ENCODE measurements around the gene HDAC8.
"Not testable (repeated sequence)": the region's sequence is repeated elsewhere in the genome, so short reads cannot be mapped to it uniquely, and the experiment has no call there.

Gene HDAC8

DNA sequence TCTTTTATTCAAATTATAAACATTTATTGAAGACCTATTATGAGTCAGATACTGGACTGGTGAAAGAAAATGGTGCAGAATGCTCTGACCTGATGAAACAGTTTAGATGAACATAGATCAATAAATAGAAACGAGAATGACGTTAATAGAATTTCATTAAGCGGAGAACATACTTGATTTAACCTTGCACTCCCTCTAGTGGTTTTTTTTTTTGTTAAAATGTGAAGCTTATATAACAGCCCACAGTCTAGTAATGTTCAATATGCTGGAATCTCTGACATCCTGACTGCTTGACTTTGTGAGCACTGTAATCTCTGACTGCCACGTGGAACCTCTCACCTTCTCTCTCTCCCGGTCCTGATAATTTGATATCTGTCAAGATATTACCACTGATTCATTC lies 32.3 kb downstream of the HDAC8 start:
- intact Hi-C loops (cut with DNase I), result no loop called here
- DNase-seq, result no peak

DNA sequence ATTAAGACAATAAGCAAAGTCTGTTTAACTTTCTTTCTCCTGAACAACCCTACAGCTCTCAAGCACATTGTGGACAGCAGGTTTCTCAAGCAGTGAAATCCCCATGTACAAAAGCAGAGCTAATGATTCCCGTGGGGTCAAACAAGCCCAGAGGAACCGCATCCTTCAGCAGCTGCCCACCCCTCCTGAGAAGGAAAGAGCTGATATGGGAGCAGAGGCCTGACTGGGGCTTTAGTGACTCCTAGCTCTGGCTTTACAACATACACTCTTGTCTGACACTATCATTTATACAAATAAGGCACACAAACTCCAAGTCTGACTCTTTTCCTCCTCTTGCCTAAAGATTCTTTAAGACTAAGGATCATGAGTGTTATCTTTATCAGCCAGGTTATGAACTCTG lies 32.8 kb downstream of the HDAC8 start:
- no peak for DNase-seq
- intact Hi-C loops (cut with DNase I), result loop anchor here (10.0 kb wide), 1 partner anchor 275 kb away; no protein-coding TSS in a partner anchor

DNA sequence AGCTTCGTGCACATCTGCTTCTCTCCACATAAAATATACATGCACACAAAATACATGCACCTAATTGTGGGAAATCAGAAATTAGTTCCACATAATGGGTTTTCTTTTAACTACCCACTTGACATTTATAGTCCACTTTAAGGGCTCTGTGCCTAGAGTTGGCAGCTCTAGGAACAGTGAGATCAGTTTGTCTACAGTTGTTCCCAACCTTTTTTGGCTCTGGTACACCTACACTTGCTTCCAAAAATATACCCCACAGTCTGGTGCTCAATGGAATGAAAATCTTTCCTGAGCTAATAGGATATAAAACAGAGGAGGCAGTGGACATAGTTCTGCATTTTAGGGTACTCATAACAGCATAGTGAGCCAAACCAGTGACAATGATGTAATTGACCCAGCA lies 36.1 kb downstream of the HDAC8 start:
- intact Hi-C loops (cut with DNase I), result loop anchor here (10.0 kb wide), 1 partner anchor 272 kb away; no protein-coding TSS in a partner anchor
- peak in 1 of 42 donors; percentile 43 for DNase-seq

DNA sequence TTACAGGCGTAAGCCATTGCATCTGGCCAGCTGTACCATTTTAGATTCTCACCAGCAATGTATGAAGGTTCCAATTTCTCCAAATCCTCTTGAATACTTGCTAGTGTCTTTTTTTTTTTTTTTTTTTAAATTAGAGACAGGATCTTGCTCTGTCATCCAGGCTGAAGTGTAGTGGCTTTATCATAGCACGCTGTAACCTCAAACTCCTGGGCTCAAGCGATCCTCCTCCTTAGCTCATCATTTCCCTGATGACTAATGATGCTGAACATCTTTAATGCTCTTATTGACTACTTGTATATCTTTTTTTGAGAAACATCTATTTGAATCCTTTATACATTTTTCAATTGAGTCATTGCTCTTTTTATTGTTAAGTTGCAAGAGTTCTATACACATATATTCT lies 40.3 kb downstream of the HDAC8 start:
- intact Hi-C loops (cut with DNase I), result loop anchor here (10.0 kb wide), 1 partner anchor 268 kb away; no protein-coding TSS in a partner anchor
- DNase-seq, result no peak

DNA sequence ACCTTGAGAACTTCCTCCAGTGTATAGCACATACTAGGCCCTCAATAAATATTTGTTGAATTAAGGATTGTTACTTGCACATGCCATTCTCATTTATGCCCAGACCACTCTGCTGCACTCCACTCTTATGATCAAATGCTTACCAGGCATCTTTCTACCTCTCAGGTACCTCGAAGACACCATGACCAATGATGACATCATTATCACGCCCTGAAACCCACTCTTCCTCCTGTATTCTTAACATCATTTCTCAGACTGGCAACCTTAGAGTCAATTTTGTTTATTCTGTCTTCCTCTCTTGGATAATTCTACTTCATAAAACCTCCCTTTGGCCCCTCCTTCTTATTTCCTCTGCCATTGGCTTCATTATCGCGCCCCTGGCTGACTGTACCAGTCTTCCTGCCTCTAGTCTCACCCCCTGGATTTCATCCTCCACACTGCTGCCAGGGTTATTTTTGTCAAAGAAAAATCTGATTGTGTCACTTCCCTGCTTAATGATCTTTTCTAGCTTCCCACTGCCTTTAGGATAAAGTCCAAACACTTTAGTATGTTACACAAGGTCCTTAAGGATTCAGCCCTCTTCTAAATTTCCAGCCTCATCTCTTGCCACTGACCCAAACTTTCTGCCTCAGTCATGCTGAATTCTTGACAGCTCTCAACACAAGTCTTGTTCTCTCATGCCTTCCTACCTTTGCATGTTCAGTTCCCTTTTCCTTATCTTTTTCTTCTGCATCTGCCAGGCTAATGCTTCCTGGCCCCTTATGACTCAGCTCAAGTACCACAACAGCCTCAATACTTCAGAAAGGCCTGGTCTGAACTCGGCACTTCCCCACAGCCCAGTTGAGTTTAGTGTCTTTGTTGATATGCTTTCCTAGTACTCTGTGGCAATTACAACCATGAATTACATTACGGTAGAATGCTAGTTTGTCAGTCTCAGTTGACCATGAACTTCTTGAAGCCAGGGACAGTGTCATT lies 45.8 kb downstream of the HDAC8 start:
- DNase-seq, result peak in 6 of 42 donors; percentile 8 to 41 (median 17)
- intact Hi-C loops (cut with DNase I), result no loop called here

DNA sequence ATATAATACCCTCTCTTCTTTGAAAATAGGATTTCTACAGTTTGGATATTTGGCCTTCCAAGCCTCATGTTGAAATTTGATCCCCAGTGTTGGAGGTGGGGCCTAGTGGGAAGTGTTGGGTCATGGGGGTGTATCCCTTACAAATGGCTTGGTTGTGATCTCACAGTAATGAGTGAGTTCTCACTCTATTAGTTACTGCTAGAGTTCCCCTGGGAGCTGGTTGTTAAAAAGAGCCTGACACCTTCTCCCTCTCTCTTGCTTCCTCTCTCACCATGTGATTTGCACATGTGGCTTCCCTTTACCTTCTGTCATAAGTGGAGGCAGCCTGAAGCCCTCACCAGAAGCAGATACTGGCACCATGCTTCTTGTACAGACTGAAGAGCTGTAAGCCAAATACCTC lies 73.9 kb downstream of the HDAC8 start:
- DNase-seq, result no peak
- intact Hi-C loops (cut with DNase I), result no loop called here

DNA sequence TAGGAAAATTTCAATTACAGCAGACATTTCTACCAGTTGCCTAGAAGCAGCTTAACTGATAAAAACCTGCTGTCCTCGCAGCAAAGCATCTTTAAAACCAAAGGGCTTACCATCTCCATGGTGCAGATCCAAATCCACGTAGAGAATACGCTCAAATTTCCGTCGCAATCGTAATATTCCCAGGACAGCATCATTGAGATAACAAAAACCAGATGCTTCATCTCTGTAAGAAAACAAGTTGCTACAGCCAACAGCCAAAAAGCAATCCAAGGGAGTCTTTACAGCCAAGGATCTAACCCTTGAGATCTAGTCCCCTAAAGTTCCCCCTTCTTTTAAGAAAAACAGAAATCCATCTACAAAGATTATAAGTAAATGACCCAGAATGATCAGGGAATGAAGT lies 77.6 kb downstream of the HDAC8 start:
- no peak for DNase-seq

DNA sequence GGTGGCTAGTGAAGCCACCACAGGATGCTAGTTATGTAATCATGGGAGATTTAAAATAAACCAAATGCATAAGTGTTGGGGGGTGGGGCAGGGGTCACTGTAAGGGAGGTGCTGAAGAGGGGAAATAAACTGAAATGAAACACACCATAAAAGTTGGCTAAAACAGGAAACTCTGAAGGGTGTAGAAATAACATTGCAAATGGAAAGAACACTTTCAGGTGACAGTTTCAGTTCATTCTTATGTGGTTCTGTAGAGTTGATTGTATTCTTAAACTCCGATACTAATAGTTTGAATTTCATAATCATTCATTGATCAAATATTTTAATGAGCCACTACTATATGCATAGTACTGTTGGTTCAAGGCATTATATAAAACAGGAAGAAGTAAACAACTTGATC lies 80.1 kb downstream of the HDAC8 start:
- intact Hi-C loops (cut with DNase I), result no loop called here
- no peak for DNase-seq

More for the DNA sequence above, 77.6 kb downstream of the HDAC8 start:
- intact Hi-C loops (cut with DNase I), result no loop called here

DNA sequence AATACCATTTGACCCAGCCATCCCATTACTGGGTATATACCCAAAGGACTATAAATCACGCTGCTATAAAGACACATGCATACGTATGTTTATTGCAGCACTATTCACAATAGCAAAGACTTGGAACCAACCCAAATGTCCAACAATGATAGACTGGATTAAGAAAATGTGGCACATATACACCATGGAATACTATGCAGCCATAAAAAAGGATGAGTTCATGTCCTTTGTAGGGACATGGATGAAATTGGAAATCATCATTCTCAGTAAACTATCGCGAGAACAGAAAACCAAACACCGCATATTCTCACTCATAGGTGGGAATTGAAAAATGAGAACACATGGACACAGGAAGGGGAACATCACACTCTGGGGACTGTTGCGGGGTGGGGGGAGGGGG lies 82.4 kb downstream of the HDAC8 start:
- DNase-seq; intact Hi-C loops (cut with DNase I): not testable (repeated sequence)

DNA sequence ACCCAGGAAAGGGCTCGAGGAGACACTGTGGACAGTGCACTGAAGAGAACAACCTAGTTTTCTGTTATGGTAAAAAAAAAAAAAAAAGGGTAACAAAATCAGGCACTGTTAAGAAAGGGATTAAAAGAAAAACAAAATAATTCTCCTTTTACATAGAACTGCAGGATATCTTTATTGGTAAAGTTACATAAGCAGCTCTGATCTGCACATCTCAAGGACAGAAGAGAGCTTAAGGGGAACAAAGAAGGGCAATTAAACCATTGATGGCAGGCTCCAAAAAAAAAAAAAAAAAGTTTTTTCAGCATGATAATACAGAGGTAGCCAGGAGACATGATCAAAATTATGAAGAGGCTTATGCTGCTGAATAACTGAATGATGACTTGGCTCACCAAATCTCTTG lies 85.0 kb downstream of the HDAC8 start:
- intact Hi-C loops (cut with DNase I), result no loop called here
- DNase-seq, result no peak

DNA sequence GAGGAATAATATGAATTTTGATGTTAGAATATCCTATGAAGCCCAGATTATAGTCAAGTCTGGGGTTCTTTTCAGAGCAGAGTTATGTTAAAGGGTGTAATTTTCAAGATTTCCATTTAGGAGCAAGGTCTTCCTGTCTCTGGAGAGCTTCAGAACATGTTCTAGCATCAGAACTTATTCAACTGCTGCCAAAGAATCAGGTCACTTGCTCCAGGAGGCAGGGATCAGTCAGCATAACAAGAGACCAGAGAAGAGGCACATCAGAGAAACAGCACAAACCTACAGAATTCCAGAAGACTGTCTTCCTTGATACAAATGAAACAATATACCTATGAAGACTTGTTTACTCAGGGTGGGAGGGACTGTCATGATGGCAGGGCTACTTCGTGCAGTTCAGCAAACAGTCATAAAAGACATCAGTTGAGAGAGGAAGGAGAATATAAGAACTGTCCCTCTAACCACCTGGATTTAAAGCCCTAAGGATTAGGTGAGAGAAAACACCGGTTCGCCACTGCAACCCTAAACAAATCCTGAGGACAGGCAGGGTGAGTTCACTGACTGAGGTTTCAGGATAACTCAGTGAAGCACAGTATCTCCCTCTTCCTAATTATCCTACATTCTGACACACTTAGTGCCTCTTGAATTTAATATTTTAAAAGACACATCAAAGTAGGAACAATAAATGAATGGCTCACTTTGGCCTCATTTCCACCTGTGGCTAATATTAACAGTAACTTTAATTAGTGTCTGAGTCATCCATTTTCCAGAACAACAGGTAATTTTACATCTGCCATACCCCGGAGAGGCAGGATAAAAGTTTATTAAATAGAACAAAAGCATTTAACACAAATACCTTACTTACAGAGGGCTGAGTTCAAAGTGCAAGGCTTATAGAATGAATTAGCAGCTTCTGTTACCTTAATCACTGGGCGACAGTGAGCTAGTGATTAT lies 93.0 kb downstream of the HDAC8 start:
- intact Hi-C loops (cut with DNase I), result no loop called here

DNA sequence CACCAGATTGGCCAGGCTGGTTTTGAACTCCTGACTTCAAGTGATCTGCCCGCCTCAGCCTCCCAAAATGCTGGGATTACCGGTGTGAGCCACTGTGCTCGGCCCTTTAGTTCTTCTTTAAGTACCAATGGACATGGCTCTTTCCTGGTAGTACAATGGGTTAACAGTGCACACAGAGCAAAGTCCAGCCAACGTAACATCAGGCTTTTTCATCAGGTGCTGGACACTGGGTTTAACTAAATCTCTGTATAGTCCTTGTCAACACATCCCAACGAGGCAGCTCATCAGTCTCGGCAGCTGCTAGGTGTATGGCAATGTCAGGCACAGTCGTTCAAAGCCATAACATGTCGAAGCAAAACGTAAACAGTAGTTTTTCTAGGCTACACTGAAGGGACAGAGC lies 93.8 kb downstream of the HDAC8 start:
- intact Hi-C loops (cut with DNase I), result no loop called here

More for the DNA sequence above, 93.0 kb downstream of the HDAC8 start:
- DNase-seq, result no peak

DNA sequence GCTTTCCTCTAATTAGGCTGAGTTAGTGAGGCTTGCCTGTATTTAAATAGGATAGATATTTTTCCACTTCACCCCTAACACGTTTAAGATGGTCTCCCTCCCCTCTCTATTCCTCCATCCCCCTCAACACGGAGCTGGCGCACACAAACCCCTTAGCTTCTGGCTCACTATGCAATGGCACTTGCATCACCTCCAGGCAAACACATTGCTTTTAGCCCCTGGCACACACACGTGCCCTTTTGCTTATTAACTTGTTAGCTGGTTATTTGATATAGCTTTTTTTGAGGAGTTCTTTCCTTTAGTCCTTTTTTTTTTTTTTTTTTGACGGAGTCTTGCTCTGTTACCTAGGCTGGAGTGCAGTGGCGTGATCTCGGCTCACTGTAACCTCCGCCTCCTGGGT lies 94.3 kb downstream of the HDAC8 start:
- intact Hi-C loops (cut with DNase I), result no loop called here
- no peak for DNase-seq

More for the DNA sequence above, 93.8 kb downstream of the HDAC8 start:
- no peak for DNase-seq

DNA sequence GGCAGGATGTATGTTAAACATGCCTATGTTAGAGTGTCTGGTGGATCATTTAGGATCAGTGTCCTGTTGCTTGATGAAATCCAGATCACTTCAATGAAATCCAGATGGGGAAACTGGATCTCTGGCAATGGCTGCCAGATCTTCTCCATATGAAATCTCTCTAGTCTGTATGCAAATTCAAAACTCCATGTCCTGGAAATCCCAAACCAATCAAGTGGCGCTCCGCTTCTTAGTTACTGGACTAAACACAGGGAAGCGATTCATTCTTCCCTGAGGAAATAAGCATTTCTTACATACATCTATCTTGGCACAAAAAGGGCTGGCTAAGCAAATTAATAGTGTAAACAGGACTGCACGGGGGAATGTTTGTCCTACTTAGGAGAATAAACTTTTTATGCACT lies 94.9 kb downstream of the HDAC8 start:
- intact Hi-C loops (cut with DNase I), result no loop called here

DNA sequence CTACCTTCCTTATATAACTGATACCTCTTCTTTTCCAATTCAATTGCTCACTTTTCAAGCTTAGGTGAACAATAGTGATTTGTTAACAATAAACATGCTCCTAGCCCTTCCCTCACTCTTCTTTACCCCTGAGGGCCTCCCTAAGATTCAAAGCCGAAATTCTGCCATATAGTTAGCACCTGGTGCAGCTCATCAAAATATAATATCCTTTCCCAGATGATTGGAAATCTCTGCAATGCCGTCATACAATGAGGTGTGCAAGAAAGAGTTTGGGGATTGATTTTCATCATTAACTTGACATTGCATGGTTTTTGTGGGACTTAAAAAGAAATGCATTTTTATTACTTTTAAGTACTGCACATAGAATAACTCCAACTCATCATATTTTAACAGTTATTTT lies 95.3 kb downstream of the HDAC8 start:
- intact Hi-C loops (cut with DNase I), result no loop called here
- no peak for DNase-seq

More for the DNA sequence above, 94.9 kb downstream of the HDAC8 start:
- no peak for DNase-seq

DNA sequence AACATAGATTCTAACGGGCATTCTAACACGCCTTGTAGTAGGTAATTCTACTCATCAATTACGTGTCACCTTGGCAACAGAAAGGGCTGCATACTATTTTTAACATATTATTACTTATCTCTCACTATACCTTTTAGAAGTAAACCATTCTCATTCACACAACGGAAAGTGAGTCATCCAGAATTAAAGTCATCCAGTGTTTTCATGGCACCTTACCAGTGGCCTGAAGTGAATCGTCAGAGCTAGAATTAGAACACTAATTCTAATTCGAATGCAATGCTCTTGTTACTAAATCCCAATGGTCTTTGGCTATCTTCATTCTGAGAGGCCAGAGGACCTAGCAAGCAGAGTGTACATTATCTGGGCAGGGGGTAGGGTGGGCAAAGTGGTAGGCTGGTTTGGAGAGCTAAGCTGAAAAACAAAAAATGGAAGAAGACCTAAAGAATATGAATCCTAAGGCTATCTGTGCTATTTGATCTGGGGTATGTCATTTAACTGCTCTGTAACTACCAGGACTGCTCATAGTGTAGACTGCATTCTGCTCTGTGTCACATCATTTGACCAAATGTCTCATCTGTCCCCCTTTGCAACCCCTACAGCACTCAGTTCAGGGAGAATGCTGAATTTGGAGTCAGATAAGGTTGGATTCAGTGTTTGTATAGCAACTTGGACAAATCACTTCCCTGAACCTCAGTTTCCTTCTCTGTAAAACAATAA lies 96.5 kb downstream of the HDAC8 start:
- intact Hi-C loops (cut with DNase I), result no loop called here
- no peak for DNase-seq

DNA sequence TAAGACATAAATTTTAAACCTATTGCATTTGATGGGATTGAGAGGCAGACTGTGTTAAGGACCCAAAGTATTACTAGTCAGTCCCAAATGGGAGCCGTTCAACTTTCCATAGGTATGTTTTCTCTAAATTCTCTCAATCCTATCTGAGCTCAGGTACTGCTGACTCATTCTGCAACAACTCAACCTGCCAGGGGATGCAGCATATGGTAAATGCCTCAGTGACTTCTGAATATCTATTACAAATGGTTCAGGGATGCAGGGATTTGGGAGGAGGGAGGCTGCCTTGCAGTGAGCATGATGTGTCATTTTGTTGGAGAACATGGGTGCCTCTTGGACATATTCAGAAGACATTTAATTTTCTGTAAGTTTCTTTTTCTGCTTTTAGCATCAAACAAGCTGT lies 97.3 kb downstream of the HDAC8 start:
- intact Hi-C loops (cut with DNase I), result no loop called here
- DNase-seq, result no peak

DNA sequence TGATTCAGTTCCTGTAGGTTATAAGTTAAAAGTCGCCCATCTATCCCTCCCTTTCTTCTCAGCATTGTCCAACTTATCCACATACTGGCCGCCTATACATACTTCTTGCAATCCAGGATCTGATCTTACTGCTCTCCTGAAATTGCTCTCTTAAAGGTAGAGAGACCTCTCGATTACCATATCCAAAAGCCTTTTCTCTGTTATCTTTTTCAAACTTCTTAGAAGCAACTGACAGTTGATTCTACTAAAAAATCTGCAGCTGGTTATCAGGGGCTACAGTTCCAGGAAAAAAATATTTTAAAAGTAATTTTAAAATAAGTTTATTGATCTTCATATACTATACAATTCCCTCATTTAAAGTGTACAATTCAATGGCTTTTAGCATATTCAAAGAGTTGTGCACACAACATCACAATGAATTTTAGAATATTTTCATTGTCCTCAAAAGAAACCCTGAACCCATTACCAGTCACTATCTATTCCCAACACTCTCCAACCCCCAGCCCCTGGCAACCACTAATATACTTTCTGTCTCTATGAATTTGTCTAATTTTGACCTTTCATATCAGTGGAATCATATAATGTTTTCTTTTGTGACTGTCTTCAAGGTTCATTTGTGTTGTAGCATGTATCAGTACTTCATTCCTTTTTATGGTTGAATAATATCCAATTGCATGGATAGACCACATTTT lies 102.0 kb downstream of the HDAC8 start:
- intact Hi-C loops (cut with DNase I), result no loop called here
- no peak for DNase-seq
